AG04450 (cell line): ENCODE results near the gene OGDHL. TPM values are rescaled to one million over a fixed set of nuclear protein-coding genes. Genes with fewer than 3 reads are reported as not detected.

Experiments
- CTCF ChIA-PET: fragments of 300-600, 350-600 bp; formaldehyde crosslinking; extraction: SDS; loops from one replicate; lab custom pipeline; 2022; ENCODE audit warnings: antibody characterized with exemption, inconsistent platforms; lab: Charles Lee
- POLR2A ChIA-PET: fragments of 350-600 bp; formaldehyde crosslinking; extraction: SDS; loops from one replicate; lab custom pipeline; 2021; ENCODE audit warnings: antibody characterized with exemption, inconsistent platforms; lab: Yijun Ruan, JAX
- DNase-seq: peaks from one replicate; pipeline ENCODE4 v3.0.0-alpha.2; 2011; ENCODE audit warnings: low read depth, low spot score
- H3K27ac ChIP-seq: one replicate; pipeline ENCODE4 v1.5.1; 2012; ENCODE audit warnings: low read depth, low read length, control low read depth
- H3K27me3 ChIP-seq: one replicate; pipeline ENCODE4 v1.6.0; 2012; ENCODE audit warnings: low read length; ENCODE audit not compliant: control insufficient read depth, insufficient read depth
- H3K4me3 ChIP-seq: 2 replicates; pipeline ENCODE4 v1.5.1; 2011; ENCODE audit warnings: mild to moderate bottlenecking, low read depth, low read length, control low read depth
- H3K9me3 ChIP-seq: 2 replicates; pipeline ENCODE4 v1.5.1; 2012; ENCODE audit warnings: low read length; ENCODE audit not compliant: control insufficient read depth, insufficient read depth
- CTCF ChIP-seq: IDR thresholded peaks from 2 replicates; pipeline ENCODE4 v1.5.1; 2011; ENCODE audit warnings: low read depth, low read length, control low read depth, inconsistent platforms
- polyA plus RNA-seq: library from polyadenylated mRNA; depleted of rRNA; stranded (reverse); fragments of >200 nt; gene quantifications from 2 replicates; pipeline ENCODE4 v1.2.3, GENCODE V29; 2011

Gene OGDHL
- polyA plus RNA-seq, 1 experiment, result 0.19 TPM

GRCh38 chr10:49751636-49752510 is 10.2 kb downstream of the OGDHL start:
- Histone ChIP-seq H3K27me3 (no peaks in the 10 kb centered on the region), H3K27ac (no peak overlapping the region), H3K9me3 (no peaks in the 10 kb centered on the region), H3K4me3 (no peak overlapping the region)
- ChIA-PET POLR2A (no interaction called here), CTCF (no interaction called here)
- DNase-seq, result no peak
- no peak for TF ChIP-seq CTCF

- ChIA-PET CTCF (no interaction called here), POLR2A (no interaction called here)
- no peak overlapping the region for H3K4me3 ChIP-seq
- TF ChIP-seq CTCF, result no peak
- no peak overlapping the region for H3K27ac ChIP-seq
- no peaks in the 10 kb centered on the region for H3K27me3 ChIP-seq
- no peak for DNase-seq
- H3K9me3 ChIP-seq, result no peaks in the 10 kb centered on the region
Observed at GRCh38 chr10:49751216-49751615, 10.9 kb downstream of the OGDHL start.

GRCh38 chr10:49750546-49750945 is 11.6 kb downstream of the OGDHL start:
- ChIA-PET CTCF (no interaction called here), POLR2A (no interaction called here)
- Histone ChIP-seq H3K27ac (no peak overlapping the region), H3K4me3 (no peak overlapping the region), H3K27me3 (no peaks in the 10 kb centered on the region), H3K9me3 (no peaks in the 10 kb centered on the region)
- no peak for DNase-seq
- no peak for TF ChIP-seq CTCF

GRCh38 chr10:49749556-49750491 is 12.3 kb downstream of the OGDHL start:
- H3K4me3 ChIP-seq, result no peak overlapping the region
- ChIA-PET CTCF (no interaction called here), POLR2A (no interaction called here)
- TF ChIP-seq CTCF, result no peak
- no peak overlapping the region for H3K27ac ChIP-seq
- no peaks in the 10 kb centered on the region for H3K27me3 ChIP-seq
- DNase-seq, result no peak
- no peaks in the 10 kb centered on the region for H3K9me3 ChIP-seq

- H3K4me3 ChIP-seq, result no peak overlapping the region
- no peaks in the 10 kb centered on the region for H3K27me3 ChIP-seq
- CTCF ChIA-PET, result no interaction called here
- H3K27ac ChIP-seq, result no peak overlapping the region
- H3K9me3 ChIP-seq, result no peaks in the 10 kb centered on the region
- no peak for TF ChIP-seq CTCF
- POLR2A ChIA-PET, result no interaction called here
- no peak for DNase-seq
Observed at GRCh38 chr10:49749144-49749543, 13.0 kb downstream of the OGDHL start.
